GM21717 (cell line): ENCODE measurements around the gene ADAMTSL1.

Experiments
- ATAC-seq: cut with Tn5 transposase; IDR thresholded peaks from one replicate; pipeline ENCODE4 v1.9.1; 2021; ENCODE audit warnings: mild to moderate bottlenecking, moderate library complexity; ENCODE audit not compliant: unreplicated experiment

ADAMTSL1 gene

DNA sequence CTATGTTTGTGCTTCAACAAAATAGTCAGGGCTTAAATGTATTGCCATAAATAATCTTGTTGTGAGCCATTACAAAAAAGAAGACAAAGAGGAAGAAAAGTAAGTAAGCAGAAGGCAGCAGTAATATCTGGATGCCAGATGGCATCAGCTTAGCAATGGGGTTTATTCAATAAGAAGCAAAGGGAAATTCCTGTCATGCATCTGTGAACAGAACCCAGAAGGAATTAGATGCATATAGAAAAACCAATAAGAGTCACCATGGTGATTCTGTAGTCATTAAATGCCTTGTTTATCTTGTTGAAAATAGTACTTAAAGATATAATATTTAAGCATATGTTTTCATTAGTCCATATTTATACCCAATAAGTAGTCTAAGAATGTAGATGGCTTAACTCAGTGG is 216.0 kb downstream of the ADAMTSL1 start:
- no peak for ATAC-seq

DNA sequence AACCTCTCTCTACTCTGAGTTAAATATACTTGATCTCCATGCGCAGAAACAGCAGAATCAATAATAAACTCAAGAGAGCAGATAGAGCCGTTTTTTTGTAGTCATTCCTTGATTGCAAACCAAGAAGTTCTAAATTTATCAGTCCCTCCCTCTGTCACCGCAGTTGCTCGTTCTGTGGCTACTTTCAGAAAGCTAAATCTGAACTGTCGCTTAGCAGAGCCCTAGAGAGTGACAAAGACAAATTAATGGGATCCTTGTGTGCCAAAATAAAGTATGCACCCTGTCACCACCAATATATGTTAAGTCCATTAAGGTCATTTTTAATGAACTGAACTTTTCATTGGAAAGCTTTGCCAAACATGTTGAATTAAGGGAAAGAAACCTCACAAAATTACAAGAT is 218.3 kb downstream of the ADAMTSL1 start:
- no peak for ATAC-seq

DNA sequence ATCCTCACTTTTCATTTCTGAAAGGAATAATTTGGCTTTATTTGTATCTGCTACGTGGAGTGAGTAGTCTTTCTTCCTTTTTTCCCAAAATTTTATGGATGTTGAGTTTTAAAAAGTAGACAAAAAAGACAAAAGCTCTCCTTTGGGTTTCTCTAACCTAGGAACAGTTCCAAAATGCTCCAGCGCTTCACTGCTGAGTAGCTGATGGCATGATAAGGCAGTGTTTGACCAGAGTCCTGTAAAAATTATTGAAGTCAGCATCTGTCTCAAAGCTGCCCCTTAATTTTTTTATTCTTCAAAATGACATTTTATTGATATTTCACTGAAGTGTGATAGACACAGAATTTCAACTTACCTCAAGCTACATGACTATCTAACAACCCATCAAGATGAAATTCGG is 219.0 kb downstream of the ADAMTSL1 start:
- no peak for ATAC-seq

DNA sequence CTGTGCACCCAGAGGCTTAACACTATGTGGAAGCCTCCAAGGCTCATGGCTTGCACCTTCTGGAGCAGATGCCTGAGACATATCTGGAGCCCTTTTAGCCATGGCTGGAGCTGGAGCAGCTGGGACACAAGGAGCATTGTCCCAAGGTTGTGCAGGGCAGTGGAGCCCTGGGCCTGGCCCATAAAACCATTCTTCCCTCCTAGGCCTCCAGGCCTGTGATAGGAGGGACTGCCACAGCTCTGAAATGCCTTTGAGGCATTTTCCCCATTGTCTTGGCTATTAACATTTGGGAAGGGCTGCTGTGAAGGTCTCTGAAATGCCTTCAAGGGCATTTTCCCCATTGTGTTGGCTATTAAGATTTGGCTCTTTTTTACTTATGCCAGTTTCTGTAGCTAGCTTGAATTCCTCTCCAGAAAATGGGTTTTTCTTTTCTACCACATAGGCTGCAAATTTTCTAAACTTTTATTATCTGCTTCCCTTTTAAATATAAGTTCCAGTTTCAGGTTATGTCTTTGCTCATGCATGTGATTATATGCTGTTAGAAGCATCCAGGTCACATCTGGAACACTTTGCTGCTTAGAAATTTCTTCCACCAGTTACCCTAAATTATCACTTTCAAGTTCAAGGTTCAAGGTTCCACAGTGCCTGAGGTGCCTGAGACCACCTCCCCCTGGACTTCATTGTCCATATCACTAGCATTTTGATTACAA is 221.2 kb downstream of the ADAMTSL1 start:
- ATAC-seq = no peak

DNA sequence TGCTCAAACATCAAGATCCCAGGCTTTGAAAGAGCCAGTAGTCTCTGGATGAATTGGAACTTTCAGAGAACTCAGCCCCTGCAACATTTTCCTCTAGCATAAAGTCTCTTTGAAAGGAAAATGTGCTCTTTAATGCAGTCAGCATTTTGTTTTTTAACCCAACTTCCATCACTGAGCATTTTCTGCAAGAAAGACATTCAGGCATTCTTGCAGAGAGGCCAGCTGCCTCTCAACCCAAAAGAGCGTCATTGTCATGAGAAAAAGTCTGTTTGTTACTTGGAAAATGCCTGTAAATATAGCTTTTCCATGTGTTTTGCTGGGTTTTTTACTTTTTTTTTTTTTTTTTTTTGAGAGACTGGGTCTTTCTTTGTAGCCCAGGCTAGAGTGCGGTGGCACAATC is 225.0 kb downstream of the ADAMTSL1 start:
- no peak for ATAC-seq

GRCh38 chr9:18699764-18700163 is 225.8 kb downstream of the ADAMTSL1 start:
- ATAC-seq = no peak

DNA sequence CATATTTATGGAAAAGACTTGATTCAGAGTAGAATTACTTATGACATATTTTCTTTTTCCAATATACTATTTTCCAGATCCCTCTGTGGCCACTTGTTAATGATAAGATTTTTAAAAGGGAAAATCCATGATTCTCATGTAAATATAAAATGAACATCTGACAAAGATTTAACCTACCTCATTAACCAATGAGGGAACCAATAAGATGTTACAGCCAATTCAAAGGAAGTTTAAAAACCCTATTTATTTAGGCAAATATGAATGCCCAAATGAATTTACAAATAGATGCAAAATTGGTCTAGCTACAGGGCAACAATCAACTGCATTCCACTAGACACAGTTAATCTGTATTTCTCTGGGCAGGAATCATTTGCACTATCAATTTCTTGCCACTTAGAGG is 226.8 kb downstream of the ADAMTSL1 start:
- ATAC-seq = no peak

DNA sequence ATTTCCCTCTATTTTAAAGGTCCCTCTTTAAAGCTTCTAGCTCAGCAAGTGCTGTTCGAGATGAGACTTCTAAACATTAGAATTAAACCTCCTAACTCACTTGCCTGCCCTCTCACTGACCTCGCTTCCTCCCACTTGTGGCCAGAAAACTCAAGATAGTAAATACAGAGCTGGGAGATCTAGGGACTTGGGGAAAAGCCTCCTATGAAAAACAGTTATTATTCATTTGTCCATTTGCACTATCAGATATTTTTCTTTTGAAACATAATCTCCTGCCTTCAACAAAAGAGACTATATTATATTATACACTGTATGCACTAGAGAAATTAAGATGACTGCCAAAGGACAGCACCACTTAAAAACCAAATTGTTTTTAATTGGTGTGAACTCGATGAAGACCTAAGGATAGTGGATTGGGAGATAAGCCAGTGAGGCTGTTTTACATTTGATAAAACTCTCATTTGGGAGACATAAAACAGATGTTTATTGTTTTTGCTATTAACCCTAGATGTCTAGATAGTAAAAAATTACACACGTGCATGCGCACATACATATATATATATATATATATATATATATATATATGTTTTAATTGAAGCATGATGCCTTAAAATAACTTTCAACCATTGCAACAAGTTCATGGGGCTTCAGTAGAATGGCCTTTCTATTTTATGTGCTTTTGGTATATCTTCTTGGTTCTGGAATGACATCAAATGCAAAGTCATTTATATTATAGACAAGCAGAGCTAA is 229.4 kb downstream of the ADAMTSL1 start:
- ATAC-seq = no peak

DNA sequence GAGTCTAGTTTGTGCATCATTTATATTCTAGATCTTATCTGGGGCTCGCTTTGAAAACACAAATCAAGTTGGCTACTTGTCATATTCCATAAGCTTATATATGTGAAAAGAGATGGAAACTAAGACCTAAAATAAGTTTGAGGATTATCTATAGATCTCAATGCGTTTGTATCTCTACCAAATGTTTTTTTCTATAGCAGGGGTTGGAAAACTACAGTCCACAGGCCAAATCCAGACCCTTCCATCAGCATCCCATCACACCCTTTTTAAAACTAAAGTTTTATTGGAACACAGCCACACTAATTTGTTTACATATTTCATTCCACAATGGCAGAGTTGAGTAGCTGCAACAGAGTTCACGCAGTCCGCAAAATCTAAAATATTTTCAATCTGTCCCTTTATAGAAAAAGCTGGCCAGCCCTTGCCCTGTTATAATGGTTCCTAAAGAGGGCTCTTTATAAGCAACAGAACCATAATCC is 230.0 kb downstream of the ADAMTSL1 start:
- ATAC-seq = no peak

DNA sequence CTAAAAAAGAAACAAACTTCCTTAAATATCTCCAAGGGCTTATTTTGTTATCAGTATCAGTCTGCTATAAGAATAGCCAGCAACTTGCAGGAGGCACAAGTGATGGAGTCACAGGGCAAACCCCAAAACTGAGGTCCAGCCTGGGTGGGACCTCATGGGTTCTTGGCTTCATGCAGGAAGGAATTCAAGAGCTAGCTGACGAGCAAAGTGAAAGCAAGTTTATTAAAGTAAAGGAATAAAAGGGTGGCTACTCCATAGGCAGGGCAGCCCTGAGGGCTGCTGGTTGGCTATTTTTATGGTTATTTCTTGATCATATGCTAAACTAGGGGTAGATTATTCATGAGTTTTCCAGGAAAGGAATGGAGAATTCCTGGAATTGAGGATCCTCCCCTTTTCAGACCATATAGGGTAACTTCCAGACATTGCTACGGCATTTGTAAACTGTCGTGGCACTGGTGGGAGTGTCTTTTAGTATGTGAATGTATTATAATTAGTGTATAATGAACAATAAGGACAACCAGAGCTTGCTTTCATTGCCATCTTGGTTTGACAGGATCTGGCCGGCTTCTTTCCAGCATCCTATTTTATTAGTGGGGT is 231.9 kb downstream of the ADAMTSL1 start:
- ATAC-seq = no peak

DNA sequence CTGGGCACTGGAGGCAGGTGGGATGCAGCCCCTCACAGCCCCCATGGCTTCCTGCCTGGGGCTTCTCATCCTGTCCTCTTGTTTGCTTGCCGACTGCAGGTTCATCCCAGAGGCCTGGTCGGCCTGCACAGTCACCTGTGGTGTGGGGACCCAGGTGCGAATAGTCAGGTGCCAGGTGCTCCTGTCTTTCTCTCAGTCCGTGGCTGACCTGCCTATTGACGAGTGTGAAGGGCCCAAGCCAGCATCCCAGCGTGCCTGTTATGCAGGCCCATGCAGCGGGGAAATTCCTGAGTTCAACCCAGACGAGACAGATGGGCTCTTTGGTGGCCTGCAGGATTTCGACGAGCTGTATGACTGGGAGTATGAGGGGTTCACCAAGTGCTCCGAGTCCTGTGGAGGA is 232.7 kb downstream of the ADAMTSL1 start:
- ATAC-seq = no peak

GRCh38 chr9:18707061-18707461 is 233.1 kb downstream of the ADAMTSL1 start:
- ATAC-seq = no peak

DNA sequence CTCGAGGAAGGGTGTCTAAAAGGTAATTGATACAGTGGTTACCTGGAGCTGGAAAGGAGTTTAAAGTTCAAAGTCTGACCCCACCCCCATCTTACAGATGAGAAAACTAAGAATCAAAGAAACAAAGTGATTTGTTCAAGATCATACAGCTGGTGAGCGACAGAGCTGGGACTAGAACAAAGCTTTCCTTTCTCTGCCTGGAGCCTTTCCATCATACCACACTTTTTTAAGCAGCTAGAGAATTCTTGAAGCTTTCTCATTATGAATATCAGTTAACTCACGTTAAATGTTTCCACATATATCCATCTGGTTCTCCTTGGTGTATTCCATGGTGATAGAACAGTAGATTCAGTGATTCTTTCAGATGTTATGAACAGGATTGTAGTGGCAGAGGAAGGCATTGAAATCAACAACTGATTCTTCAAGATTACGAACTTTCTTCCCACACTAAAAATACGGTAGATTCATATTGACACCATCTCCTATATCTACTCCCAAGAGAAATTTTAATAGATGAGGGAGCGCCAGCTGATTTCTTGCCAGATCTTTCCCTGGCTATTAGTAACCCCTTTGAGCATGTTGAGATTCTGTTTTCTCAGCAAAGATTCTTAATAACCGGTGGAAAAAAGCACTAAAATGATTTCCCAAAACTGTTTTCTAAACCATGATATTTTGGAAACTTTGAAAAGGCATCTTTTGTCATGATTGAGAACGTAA is 233.7 kb downstream of the ADAMTSL1 start:
- no peak for ATAC-seq

DNA sequence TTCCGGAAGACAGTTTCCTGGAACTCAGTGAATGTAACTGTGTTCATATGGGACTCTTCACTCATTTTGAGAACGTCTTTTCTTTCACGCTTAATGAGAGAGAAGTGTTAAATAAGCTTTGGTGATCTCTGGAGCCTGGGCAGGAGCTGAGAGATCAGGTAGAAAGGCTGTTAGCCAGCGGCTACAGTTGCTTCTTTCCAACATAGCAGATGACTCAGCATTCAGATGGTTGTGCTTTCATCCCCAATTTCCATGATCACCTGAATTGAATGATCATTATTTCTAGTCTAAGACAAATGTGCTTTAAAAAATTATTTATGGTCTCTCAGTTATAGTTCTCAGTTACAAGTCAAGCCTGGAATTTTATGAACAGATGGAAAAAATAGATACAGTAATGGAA is 234.5 kb downstream of the ADAMTSL1 start:
- ATAC-seq = no peak

- no peak for ATAC-seq
Observed at GRCh38 chr9:18710065-18710464, 236.1 kb downstream of the ADAMTSL1 start.

GRCh38 chr9:18717759-18718158 is 243.8 kb downstream of the ADAMTSL1 start:
- no peak for ATAC-seq

GRCh38 chr9:18718393-18718792 is 244.4 kb downstream of the ADAMTSL1 start:
- no peak for ATAC-seq

DNA sequence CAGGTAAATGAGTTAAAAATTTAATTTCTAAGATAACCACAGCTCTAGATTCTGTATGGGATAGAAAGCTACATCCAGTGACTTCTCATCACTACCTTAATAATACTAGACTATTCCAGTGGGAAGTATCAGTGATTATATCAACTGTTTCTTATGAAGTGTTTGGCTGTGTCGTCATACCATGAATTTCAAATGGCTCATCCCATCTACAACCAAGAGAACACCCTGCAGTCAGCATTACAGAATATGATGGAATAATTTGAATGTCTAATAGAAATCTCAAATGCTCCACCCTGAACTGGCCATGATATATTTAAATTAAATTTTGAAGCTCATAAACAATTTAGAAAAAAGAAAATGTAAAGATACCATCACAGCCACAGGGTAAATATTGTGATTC is 245.0 kb downstream of the ADAMTSL1 start:
- ATAC-seq = no peak

GRCh38 chr9:18720691-18721090 is 246.7 kb downstream of the ADAMTSL1 start:
- no peak for ATAC-seq

- ATAC-seq = no peak
Observed at GRCh38 chr9:18721267-18721994, 247.5 kb downstream of the ADAMTSL1 start.

DNA sequence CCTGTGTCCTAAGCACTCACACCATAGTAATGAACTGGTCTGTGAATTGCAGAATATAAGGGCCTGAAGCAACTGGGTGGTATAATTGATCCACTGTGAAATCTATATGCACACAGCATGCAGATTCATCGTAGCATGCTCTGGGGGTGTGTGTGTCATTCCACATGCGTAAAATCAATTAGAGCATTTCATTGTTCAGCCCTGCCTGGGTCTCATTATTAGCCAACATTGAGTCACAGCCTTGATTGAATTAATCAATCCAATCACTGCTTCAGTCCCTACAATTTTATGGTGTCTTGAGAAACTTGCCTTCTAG is 248.0 kb downstream of the ADAMTSL1 start:
- ATAC-seq = no peak
